Cerebellar cortex (tissue), 1 donor: ENCODE results near the gene CASP10.

Experiments
- DNase-seq: peaks from one replicate; pipeline ENCODE4 v3.0.0-alpha.2; 2015; ENCODE audit warnings: low spot score

CASP10 gene

DNA sequence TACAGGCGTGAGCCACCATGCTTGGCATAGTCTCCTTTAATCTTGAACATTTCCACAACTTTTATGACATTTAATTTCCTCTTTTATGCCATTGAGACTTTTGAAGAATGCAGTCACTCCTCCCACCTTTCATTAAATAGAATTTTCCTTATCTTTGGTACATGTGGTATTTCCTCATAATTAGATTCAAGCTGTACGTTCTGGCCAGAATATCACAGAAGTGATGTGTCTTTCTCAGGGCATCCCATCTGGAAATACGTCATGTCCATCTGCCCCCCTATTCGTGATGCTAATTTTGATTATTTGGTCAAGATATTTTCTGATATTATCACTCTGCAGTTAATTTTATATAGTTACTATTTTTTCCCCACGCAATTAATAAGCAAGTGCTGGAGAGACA lies 16.9 kb downstream of the CASP10 start:
- no peak for DNase-seq

- no peak for DNase-seq
These were observed 17.4 kb downstream of the CASP10 start for GRCh38 chr2:201200345-201200744.

- no peak for DNase-seq
These were observed 18.4 kb downstream of the CASP10 start for GRCh38 chr2:201201371-201201770.

DNA sequence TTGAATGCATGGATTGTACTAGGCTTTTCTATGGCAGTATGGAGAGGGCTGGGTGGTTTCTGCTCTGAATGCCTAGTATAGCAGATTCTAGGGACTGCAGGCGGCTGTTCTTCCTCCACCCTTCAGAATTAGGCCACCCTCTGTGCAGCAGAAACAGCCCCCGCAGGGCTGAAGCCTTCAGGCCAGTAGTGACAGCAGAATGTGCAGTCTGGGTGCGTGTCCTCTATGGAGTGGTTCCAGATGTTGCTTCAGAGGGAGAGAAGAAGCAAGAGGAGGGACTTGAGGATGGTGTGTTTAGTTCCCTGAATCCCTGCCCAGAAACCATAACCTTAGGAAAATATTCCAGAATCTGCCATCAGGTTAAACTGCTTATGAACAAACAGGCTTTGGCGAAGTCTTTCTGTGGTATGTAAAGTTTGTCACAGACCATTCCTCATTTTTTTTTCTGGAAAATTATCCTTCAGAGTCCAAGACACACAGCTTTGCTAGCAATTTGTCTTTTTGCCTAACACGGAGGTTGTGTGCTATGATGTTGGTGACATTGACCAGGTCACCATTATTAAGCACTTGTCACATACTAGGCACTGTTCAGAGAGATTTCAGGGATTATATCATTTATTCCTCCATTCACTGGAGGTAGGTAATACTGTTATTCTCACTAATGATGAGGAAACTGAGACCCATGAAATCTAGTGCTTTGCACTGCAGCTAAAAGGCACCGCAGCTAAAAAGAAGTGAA lies 21.1 kb downstream of the CASP10 start:
- no peak for DNase-seq

GRCh38 chr2:201204655-201205514 lies 21.9 kb downstream of the CASP10 start:
- DNase-seq: no peak

DNA sequence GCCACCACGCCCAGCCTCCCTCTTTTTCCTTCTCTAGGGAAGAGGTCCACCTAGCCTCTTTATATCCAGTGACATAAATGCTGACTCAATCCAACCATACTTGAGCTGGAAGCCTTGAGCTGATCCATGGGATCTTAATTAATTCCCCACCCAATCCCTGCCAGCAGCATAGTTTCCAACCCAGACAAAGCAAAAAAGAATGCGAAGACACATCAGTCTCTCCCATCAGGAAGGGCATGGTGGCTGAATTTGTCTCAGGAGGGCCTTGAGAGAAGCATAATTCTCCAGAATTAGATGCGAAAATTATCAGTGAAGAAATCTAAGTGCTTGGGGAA lies 22.5 kb downstream of the CASP10 start:
- DNase-seq: no peak

- no peak for DNase-seq
These were observed 25.8 kb downstream of the CASP10 start for GRCh38 chr2:201208563-201209252.

DNA sequence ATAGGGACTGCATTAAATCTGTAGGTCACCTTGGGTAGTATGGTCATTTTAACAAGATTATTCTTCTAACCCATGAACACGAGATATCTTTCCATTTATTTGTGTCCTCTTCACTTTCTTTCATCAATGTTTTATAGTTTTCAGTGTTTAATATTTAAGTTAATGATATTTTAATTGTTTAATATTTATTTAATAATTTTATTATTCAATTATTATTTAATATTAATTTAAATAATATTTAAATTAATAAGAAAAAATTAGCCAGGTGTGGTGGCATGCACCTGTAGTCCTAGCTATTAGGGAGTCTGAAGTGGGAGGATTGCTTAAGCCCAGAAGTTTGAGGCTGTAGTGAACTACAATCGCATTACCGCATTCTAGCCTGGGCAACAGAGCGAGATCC lies 33.0 kb downstream of the CASP10 start:
- no peak for DNase-seq

DNA sequence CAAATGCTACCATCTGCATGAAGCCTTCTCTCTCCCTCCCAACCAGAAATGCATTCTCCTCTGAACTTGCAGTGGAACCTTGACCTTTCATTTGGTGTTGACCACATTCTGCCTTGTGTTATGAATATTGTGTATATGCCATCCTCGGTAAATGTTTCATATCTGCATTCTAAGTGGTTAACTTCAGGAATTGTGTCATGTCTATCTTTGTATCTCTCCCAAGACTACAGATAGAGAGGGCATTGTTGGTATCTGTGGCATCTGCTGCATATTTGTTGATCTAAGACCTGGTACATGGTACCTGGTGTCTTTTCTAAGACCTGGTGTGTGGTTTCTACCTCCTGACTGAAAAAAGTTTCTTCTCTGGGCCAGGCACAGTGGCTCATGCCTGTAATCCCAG lies 34.0 kb downstream of the CASP10 start:
- DNase-seq: no peak

- DNase-seq: no peak
These were observed 35.8 kb downstream of the CASP10 start for GRCh38 chr2:201218780-201219179.

- DNase-seq: no peak
These were observed 36.6 kb downstream of the CASP10 start for GRCh38 chr2:201219328-201220096.

GRCh38 chr2:201220102-201220570 lies 37.2 kb downstream of the CASP10 start:
- DNase-seq: no peak

GRCh38 chr2:201223089-201224073 lies 40.4 kb downstream of the CASP10 start:
- no peak for DNase-seq

- no peak for DNase-seq
These were observed 45.5 kb downstream of the CASP10 start for GRCh38 chr2:201228271-201228911.

- DNase-seq: no peak
These were observed 46.0 kb downstream of the CASP10 start for GRCh38 chr2:201228912-201229290.

- peak; percentile 85 for DNase-seq
These were observed 49.0 kb downstream of the CASP10 start for GRCh38 chr2:201231781-201232466.

GRCh38 chr2:201232467-201232815 lies 49.5 kb downstream of the CASP10 start:
- peak; percentile 6 for DNase-seq

DNA sequence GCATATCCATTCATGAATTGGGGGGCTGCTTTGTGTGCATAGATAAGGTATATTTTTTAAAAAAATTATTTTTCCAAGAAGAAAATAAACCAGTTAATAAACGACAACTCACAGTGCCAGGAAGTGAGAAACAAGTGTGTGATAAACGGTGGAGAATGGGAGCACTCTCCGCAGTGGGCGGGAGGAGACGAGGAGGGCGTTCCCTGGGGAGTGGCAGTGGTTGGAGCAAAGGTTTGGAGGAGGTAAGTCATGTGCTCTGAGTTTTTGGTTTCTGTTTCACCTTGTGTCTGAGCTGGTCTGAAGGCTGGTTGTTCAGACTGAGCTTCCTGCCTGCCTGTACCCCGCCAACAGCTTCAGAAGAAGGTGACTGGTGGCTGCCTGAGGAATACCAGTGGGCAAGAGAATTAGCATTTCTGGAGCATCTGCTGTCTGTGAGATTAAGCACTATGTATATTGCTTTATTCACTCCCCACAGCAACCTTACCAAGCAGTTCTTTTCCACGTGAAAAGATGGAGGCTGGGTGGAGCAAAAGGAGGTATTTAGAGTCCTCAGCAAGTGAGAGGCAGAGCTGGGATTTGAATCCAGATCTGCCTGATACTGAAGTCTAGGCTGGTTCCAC lies 50.4 kb downstream of the CASP10 start:
- DNase-seq: peak; percentile 77
